Amniotic epithelial cell (primary cell): ENCODE results near the gene PCBP4.
"Not testable (repeated sequence)": the region's sequence is repeated elsewhere in the genome, so short reads cannot be mapped to it uniquely, and the experiment has no call there.

ENCODE experiments used
- DNase-seq: peaks from one replicate; pipeline ENCODE4 v3.0.0-alpha.2; 2010; ENCODE audit warnings: low read depth

The PCBP4 gene

DNA sequence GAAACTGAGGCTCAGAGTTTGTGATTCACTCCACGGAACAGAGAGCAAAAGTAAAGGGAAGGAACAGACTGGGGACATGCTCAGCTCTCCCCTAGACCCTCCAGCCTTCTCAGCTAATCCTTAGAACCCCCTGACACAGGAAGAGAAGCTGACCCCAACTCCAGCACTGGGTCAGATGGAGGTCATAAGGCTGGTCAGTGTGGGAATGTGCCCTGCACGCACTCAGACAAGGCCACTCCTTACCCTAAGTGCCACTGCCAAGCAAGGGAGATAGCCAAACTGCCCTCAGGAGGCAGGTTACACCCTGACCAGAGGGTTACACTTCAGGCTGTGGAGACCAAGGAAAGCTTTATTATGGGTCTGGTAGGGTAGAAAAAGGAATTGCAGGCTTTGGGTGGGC lies 27.3 kb upstream of the PCBP4 start:
- no peak for DNase-seq

DNA sequence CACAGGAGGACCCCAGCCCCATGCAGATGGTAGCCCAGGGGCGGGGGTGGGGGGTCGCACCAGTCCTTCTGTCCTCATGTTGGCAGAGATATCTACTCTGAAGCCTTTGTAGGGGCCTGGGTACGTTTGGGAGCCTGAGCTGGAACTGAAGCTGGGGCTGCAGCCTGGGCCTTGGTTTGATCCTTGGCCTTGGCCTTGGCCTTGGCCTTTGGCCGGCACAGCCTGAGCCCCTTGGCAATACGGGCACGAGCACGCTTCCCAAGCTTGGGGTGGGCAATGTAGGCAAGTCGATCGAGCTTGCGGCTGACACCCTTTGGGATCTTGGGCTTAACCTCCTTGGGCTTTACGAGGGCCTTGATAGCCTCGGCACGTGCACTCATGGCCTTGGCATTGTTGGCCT lies 26.4 kb upstream of the PCBP4 start:
- not testable (repeated sequence) for DNase-seq

DNA sequence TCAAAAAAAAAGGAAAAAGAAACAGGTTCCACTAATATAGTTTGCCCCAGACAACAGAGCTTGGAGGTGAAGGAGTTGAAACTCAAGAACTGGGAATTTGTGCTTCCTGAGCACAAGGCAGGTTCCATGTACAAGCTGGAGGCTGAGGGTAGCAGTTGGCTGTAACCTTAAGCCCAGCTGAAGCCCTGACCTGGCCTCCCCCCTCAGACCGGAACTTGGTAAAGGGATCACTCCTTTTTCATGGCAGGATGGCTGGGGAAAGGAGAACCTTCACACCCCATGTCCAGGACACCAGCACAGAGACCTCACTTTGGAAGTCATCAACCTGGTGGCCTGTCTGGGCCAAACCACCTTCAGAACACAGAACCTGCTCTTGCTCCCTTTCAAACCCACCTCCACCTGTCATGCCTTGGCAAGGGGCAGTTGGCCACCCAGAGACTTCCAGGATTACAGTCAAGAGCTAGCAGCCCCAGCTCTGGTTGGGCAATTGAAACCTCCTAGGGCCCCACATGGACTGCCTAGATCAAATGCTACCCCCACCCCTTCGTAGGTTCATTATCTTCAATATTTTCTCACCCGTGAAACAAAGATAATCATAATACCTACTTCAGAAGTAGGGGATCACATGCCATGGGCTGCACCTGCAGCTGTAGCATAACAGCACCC lies 24.9 kb upstream of the PCBP4 start:
- DNase-seq: no peak

DNA sequence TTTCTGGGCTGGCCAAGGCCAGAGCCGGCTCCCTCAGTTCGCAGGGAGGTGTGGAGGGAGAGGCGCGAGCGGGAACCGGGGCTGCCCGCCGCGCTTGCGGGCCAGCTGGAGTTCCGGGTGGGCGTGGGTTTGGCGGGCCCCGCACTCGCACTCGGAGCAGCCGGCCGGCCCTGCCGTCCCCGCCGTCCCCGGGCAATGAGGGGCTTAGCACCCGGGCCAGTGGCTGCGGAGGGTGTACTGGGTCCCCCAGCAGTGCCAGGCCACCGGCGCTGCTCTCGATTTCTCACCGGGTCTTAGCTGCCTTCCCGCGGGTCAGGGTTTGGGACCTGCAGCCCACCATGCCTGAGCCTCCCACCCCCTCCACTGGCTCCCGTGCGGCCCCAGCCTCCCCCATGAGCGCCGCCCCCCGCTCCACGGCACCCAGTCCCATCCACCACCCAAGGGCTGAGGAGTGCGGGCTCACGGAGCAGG lies 23.3 kb upstream of the PCBP4 start:
- not testable (repeated sequence) for DNase-seq

DNA sequence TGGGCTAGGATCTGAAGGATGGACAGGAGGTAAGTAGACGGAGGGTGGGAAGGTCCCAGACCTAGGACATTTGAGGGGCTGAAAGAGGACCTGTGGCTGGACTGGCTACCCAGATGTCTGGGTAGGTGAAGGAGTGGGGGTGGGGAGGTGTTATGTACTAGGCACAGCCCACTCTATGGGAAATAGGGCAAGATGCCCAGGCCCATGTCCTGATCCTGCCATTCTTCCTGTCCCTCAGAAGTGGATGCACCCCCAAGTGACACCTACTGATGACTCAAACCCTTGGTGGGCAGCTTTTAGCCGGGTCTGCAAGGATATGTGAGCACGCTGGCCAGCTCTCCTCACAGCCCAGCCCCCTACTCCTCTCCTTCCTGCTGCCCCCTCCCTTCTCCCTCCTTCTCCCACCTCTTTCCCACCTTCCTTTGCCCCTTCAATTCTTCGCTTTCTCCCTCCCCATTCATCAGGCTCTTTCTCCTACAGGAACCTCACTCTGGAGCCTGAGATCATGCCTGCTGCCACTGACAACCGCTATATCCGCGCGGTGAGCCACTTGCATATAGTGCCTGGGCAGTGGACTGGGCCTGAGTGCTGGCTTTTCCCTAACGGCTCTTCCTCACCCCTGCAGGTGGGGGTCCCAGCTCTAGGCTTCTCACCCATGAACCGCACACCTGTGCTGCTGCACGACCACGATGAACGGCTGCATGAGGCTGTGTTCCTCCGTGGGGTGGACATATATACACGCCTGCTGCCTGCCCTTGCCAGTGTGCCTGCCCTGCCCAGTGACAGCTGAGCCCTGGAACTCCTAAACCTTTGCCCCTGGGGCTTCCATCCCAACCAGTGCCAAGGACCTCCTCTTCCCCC lies 21.3 kb upstream of the PCBP4 start:
- no peak for DNase-seq

DNA sequence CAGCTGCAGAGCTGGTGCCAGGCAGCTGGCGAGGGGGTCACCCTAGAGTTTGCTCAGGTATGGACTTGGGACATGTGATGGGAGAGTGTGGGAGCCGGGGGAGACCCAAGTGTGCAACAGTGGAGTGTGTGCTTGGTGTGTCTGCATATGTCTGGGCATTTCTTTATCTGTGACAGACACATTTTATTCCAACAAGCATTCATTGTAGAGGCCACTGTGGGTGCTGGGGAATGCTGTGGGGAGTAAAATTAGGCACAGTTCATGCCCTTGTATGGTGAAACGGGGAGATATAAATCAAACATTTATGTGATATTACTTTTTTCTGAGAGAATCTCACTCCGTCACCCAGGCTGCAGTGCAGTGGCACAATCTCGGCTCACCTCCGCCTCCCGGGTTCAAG lies 20.3 kb upstream of the PCBP4 start:
- no peak for DNase-seq

DNA sequence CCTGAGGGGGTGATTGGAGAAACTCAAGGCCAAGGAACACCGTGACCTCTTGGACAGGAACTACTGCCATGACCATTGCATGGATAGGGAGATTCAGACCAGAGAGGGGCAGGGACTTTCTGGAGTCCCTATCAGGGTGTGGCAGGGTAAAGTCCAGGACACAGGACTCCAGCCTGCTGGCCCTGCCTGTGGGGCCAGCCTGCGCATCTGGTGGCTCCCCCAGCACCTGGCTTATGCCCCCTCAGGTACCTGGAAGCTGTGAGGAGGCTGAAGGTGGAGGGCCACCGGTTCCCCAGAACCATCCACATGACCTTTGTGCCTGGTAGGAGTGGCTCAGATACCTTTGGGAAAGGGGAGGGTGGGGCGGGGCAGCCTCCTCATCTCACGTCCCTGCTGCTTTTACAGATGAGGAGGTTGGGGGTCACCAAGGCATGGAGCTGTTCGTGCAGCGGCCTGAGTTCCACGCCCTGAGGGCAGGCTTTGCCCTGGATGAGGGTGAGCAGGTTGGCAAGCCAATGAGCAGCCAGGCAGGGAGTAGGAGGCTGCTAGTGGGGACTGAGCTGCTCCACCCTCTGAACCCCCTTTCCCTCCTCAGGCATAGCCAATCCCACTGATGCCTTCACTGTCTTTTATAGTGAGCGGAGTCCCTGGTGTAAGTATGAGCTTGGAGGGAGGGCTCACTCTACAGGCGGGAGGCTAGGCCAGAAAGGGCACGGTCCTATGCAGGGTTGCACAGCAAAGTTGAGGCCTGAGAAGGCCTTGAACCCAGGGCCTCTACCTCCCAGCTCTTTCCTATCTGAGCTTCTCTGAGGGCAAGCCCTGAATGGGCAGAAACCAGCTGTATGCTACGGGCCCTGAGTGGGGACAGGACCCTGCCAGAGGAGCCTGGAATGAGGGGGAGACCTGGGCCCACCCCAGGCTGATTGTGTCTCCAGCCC lies 19.0 kb upstream of the PCBP4 start:
- DNase-seq: no peak

DNA sequence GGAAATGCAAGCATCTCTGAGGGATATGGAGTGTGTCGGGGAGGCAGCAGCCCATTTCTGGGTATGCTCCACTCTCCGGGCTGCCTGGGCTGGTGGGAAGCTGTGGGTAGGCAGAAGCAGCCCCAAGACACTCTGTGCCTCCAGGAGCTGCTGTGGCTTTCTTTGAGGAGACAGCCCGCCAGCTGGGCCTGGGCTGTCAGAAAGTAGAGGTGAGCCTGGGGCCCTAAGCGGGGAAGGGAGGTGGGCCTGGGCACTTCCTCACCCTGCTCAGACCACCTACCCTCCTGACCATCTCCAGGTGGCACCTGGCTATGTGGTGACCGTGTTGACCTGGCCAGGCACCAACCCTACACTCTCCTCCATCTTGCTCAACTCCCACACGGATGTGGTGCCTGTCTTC lies 17.8 kb upstream of the PCBP4 start:
- no peak for DNase-seq

DNA sequence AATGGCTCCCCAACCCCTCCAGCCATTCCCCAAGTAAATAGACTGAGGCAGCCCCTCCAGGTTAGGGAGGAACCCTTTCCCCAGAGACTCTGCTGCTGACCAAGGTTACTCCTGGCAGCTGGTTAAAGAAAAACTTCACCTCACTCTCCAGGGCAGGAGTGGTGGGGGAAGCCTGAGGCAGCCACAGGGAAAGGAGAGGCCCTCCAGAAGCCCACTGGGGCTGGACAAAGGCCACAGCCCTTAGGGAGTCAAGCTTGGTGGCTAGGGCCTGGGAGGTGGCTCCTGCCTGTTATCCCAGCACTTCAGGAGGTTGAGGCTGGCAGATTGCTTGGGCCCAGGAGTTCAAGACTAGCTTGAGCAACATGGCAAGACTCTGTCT lies 17.0 kb upstream of the PCBP4 start:
- no peak for DNase-seq

DNA sequence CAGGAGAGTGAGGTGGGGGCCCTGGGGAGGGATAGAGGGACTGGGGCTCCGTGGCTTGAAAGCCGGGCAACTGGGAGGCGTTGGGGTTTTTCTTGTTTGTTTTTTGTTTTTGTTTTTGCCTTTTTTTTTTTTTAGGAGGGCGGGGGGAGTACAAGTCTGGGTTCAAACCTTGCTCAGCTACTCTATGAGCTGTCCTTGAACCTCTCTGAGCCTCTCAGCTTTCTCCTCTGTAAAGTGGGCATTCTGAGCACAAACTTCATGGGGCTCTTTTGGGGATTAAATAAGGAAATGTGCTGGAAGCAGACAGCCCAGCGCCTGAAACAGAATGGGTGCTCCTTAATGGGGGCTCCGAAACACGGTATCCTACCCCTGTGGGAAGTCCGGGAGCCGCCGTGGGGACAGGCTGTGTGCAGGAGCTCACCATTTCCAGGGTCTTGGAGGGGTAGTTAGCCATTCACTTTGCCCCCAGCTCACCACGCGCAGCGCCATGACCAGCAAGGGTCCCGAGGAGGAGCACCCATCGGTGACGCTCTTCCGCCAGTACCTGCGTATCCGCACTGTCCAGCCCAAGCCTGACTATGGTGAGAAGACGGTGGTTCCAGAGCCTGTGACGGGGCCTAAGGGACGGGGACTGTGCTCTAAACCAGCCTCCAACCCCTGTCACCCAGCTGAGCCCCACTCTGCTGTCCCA lies 16.5 kb upstream of the PCBP4 start:
- DNase-seq: no peak

DNA sequence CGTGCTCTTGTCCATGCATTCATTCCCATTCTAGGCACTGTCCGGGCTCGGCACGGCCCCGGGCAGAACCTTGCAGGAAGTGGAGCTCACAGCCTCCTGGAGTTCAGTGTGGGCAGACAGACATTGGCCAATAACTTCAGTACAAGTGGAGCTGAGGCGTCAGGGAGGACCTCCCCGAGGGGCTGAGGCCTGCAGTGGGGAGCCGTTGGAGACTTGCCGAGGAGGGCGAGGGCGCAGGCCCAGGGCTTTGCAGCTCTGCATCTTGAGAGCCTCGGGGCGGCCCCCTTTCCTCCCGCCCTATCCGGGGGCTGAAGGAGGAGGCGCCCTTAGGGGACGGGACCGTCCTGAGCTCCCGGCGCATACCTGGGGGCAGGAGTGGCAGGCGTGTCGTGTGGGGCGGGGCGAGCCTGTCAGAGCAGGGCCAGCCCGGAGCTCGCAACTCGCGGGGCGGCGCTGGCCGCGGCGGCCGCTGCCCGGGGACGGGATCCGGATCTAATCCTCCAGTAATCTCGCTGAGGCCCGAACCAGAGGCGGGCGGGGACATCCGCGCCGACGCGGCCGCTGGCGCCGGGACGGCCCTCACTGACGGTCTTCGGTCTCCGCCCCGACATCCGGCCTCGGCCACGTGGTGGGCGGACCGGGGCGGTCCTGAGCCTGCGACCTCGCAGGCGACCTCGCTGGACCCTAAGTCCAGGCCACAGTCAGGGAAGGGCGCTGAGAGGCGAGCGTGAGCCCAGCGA lies 15.8 kb upstream of the PCBP4 start, which contains the start of gene ACY1:
TSS of gene ACY1 (plus strand) at position 698 of the 740 bp plus-strand sequence. CDS start 530 bp downstream, outside the sequence.
- peak; percentile 92 for DNase-seq

DNA sequence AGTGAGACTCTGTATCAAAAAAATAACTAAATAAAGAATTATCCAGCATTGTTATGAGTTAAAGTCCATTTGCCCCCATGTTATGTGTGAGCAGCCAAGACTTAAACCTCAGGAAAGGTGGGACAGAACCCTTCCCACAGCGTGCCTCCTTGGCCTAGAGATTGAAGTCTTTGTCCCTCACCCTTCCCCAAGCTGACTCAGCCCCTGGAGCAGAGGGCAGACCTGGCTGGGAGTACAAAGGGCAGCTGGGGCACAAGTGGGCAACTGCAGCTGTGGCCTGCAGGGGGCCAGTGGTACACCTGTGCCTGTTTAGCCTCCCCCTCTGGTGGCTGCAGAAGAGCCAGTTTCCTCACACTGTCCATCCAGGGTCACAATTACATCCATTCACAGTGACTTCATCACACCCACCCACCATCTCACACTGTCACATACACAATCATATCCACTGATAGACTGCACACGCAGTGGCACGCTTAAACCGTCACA lies 15.1 kb upstream of the PCBP4 start:
- peak; percentile 28 for DNase-seq

DNA sequence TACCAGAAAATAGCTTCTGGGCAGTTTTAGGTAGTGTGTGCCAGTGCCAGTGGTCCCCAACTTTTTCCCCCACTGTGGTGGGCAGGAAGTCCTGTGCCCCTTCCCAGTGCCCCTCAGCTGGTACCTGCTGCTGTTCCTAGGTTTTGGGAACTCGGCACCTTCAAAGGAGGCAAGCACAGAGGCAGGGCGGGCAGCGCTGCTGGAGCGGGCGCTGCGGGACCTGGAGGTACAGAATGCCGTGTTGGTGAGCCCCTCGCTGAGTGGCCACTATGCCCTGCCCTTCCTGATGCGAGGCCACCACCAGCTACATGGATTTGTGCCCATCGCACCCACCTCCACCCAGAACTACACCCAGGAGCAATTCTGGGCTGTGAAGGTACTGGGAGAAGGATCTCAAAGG lies 13.0 kb upstream of the PCBP4 start:
- DNase-seq: no peak

DNA sequence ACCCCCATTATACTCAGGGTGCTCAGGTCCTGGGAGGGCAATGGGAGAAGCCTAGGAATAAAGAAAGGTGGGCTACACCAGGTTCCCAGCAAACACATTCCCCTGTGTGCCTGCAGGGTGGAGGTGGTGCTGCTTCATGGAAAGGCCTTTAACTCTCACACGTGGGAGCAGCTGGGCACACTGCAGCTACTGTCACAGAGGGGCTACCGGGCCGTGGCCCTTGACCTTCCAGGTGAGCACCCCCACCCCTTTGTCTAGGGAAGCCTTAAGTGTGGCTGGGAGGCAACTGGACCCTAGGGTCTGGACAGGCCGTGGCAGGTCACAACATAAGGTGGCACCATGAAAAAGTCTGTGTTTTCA lies 10.9 kb upstream of the PCBP4 start:
- no peak for DNase-seq

DNA sequence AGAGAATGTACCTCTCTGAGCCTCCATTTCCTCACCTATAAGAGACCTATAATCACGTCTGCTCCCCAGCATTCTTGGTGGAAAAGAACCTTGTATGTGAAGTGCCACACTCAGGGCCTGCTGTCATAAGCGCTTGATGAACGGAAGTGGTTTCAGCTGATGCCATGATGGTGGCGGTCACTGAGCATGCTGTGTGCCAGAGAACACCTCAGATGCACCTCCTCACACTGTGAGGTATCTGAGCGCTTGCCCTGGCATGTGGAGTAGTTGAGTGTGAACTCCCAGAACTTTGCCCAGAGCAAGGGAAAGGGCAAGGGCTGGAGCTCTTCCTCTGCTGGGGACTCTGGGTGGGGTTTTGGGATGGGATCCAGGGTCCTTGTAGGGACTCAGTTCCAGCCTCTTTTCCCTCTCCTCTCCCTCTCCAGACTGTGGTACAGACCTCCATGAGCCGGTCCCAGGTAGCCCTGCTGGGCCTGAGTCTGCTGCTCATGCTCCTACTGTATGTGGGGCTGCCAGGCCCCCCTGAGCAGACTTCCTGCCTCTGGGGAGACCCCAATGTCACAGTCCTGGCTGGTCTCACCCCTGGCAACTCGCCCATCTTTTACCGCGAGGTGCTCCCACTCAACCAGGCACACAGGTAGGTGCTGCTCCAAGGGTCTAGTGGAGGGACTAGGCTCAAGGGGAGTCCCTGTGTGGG lies 10.3 kb upstream of the PCBP4 start:
- DNase-seq: no peak

DNA sequence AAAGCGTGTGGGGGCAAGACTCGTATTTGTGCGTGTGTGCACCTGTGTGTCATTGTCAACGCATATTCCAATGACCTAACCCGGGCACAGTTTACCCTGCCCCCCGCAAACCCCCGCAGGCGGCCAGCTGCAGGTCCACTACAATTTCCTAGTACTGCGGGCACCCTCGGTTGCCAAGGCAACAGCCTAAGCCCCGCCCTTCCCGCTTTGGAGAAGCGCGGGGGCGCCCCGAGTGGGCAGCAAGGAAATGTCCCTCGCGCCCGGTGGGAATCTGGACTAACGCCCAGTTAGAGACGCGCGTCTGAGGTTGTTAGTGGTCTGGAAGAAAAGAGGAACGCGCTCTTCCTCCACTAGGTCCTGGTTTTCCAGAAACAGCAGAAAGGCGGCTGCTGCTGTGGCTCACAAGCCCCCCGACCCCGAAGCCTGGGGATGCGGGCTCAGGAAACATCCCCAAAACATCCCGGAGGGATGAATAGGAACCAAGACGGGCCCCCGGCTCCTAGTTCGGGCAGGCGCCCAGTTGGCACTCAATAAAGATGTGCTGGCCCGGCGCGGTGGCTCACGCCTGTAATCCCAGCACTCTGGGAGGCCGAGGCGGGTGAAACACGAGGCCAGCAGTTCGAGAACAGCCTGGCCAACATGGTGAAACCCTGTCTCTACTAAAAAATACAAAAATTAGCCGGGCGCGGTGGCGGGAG lies 8.7 kb upstream of the PCBP4 start:
- peak; percentile 60 for DNase-seq

DNA sequence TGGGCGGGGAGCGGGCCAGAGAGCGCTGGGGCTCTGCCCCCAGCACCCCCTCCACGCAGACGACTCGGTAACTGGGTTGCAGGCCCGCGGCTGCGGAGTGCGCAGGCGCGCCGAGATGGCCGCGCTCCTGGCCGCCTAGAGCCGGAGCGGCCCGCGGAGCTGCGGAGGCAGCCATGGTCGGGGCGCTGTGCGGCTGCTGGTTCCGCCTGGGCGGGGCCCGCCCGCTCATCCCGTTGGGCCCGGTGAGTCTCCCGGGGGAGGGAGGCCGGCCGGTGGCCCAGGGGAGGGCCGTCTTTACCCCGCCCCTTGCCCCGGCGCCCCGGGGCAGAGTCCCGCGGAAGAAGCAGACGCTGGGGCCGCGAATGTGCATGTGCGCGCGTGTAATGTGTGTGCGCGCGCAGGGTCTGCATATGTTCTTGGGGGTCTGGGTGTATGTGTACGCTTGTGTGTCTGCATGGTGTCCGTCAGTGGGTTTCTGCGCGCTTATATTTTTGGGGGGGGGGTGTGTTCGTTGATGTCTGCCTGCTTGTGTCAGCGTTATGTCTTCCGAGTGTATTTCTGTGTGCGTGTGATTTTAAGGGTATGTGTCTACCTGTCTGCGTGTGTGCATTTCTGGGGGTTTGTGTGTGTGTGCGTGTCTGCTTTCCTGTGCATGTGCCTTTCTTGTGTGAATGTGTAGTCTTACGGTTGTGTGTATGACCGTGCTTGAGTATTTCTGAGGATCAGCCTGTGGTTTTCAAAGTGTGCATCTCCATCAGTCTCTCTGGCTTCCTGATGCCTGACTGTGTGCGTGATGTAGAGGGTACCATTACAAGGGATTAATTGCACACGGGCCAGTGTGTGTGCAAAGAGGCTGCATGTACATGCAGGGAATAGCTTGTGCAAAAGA lies 8.0 kb upstream of the PCBP4 start, which contains the start of gene ABHD14A:
TSS of gene ABHD14A (plus strand) at position 102 of the 889 bp plus-strand sequence. CDS start at position 174, 72 bp downstream.
- DNase-seq: peak; percentile 43

DNA sequence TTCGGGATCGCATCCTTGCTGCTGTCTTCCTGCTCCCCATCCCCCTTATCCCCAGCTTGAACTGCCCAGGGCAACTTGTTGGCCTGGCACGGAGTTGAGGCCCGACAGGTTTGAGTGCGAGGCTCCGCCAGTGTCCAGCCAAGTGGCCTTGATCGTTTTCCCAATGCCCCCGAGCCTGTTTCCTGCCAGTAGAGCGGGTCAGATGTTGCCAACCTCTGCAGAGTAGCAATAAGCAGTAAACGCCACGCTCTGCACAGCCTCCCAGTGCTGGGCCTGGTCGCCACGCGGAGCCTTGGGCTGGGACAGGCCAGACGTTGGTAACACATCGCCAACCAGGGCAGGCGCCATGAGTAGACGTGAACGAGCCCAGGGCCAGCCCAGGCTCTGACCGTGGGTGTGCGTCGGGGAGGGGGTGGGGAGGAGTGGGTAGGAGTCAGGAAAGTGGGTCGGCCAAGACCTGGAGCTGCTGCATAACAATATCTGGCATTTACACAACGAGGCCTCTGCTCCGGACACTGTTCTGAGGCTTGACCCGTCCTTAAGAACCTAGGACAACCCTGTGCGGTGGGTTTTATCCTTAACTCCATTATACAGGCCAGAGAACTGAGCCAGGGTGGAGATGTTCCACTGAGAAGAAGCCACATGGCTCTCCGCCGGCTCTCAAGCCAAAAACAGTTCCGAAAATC lies 7.2 kb upstream of the PCBP4 start:
- no peak for DNase-seq
